ENCODE results near the gene HMGB4. TPM values are rescaled to one million over a fixed set of nuclear protein-coding genes. Genes with fewer than 3 reads are reported as not detected.

Gene HMGB4
- polyA plus RNA-seq, 1 of the 3 experiments (the other 2 are of a cell fraction): not detected

DNA sequence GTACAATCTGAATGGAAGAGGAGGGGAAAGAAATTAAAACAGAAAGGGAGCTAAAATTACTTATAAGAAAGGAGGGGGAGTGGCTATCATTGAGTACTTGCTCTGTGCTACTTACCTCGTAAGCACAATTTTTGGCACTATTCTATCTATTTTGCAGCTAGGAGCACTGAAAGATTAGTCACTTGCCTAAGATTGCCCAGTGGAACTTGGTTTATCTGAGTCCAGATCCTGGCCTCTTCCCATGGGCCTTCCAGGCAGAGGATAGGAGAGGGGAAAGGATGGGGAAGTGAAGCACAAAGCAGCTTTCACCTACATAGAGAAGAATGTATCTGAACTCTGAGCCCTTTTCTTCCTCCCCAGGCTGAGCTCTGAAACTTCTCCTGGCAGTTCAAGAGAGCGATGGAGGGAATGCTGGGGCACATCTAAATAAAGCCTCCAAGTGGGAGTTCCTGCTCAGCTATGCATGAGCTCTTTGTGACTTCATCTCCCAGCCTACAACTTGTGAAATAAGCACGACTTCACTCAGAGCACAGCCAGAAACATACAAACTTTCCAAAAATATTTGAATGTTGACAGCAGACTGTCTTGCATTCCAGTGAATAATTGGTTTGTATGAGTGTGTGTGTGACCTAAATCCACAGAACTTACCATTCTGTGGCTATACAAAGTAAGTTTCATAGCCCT lies 29.4 kb downstream of the HMGB4 start (continued):
- TF ChIP-seq REST (IDR thresholded peaks at IDR 0.05; ENCODE audit: low read depth, low read length): no peak

DNA sequence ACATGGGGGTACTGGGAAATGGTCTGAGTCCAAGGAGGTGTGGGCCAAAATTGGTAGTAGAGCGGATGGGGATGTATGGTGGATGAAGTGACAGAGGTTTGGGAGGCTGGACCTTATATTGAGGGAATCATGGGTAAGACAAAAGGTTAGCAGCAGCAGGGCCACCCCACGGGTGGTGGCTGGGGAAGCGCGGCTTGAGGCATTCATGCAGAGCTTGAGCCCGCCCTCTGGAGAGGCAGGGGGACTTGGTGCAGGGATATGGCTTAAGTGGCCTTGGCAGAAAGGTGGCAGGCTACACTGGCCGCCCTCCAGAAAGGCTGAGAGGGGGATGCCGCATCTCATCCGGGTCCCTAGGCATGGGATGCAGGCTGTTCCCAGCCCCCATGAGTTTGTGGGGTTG lies 31.5 kb downstream of the HMGB4 start:
- Histone ChIP-seq H3K79me2 (ENCODE audit: insufficient read depth) (no peaks in the 10 kb centered on the region), H3K9ac (no peak overlapping the region), H3K4me2 (no peak overlapping the region), H2AFZ (ENCODE audit: low read depth) (no peak overlapping the region), H3K9me2 (no peaks in the 10 kb centered on the region), H3K27me3 (ENCODE audit: insufficient read depth) (no peaks in the 10 kb centered on the region), H3F3A (replicated peaks; ENCODE audit: insufficient read depth) (no peaks in the 10 kb centered on the region), H3K36me3 (replicated peaks in 1 of 2; ENCODE audit: control insufficient read depth in 1 of 2, insufficient read depth in 2 of 2, low read length in 1 of 2) (no peaks in the 10 kb centered on the region), H4K20me1 (ENCODE audit: insufficient read depth) (no peaks in the 10 kb centered on the region), H3K27ac (ENCODE audit: low read depth in 2 of 2, low read length in 1 of 2) (no peak overlapping the region), H3K4me3 (ENCODE audit: low read depth in 2 of 2, low read length in 1 of 2) (no peak overlapping the region), H3K9me3 (no peaks in the 10 kb centered on the region), H3K4me1 (ENCODE audit: control insufficient read depth in 1 of 2, insufficient read depth in 2 of 2, low read depth in 1 of 2, low read length in 1 of 2) (peaks cover 0 to 10% of the 10 kb centered on the region in 2 experiments; a peak in 1 of 4 replicates)
- ChIA-PET CTCF (interaction anchor here (3.7 kb wide), 1 partner anchor 11 kb away, joined by 13 read pairs; no protein-coding TSS in a partner anchor), POLR2A (no interaction called here)
- WGBS (ENCODE audit: low lambda C conversion rate): 76% methylated on average over 4 of the region's 8 CpGs
- no peak for DNase-seq
- TF ChIP-seq ELF1 (IDR thresholded peaks at IDR 0.05): no peak
- TF ChIP-seq TEAD4 (IDR thresholded peaks at IDR 0.05; ENCODE audit: borderline replicate concordance, insufficient read depth): no peak
- no peak for TF ChIP-seq POLR2AphosphoS5 (IDR thresholded peaks at IDR 0.05; ENCODE audit: low read depth, low read length)
- no peak for TF ChIP-seq RCOR1 (IDR thresholded peaks at IDR 0.05; ENCODE audit: low read length)
- TF ChIP-seq, protein P1, sequence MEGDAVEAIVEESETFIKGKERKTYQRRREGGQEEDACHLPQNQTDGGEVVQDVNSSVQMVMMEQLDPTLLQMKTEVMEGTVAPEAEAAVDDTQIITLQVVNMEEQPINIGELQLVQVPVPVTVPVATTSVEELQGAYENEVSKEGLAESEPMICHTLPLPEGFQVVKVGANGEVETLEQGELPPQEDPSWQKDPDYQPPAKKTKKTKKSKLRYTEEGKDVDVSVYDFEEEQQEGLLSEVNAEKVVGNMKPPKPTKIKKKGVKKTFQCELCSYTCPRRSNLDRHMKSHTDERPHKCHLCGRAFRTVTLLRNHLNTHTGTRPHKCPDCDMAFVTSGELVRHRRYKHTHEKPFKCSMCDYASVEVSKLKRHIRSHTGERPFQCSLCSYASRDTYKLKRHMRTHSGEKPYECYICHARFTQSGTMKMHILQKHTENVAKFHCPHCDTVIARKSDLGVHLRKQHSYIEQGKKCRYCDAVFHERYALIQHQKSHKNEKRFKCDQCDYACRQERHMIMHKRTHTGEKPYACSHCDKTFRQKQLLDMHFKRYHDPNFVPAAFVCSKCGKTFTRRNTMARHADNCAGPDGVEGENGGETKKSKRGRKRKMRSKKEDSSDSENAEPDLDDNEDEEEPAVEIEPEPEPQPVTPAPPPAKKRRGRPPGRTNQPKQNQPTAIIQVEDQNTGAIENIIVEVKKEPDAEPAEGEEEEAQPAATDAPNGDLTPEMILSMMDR (IDR thresholded peaks at IDR 0.05): no peak
- TF ChIP-seq JUND (IDR thresholded peaks at IDR 0.05): no peak
- no peak for TF ChIP-seq FOXM1 (IDR thresholded peaks at IDR 0.05; ENCODE audit: low read depth)
- no peak for TF ChIP-seq USF1 (IDR thresholded peaks at IDR 0.05; ENCODE audit: borderline replicate concordance, low read depth)
- no peak for TF ChIP-seq NFIC (IDR thresholded peaks at IDR 0.05; ENCODE audit: borderline replicate concordance)
- TF ChIP-seq, protein P2, sequence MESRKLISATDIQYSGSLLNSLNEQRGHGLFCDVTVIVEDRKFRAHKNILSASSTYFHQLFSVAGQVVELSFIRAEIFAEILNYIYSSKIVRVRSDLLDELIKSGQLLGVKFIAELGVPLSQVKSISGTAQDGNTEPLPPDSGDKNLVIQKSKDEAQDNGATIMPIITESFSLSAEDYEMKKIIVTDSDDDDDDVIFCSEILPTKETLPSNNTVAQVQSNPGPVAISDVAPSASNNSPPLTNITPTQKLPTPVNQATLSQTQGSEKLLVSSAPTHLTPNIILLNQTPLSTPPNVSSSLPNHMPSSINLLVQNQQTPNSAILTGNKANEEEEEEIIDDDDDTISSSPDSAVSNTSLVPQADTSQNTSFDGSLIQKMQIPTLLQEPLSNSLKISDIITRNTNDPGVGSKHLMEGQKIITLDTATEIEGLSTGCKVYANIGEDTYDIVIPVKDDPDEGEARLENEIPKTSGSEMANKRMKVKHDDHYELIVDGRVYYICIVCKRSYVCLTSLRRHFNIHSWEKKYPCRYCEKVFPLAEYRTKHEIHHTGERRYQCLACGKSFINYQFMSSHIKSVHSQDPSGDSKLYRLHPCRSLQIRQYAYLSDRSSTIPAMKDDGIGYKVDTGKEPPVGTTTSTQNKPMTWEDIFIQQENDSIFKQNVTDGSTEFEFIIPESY (IDR thresholded peaks at IDR 0.05; ENCODE audit: borderline replicate concordance, low read depth): no peak
- TF ChIP-seq MAX (IDR thresholded peaks at IDR 0.05; ENCODE audit: low read depth): no peak
- no peak for TF ChIP-seq TAF1 (IDR thresholded peaks at IDR 0.05; ENCODE audit: borderline replicate concordance, low read depth, low read length)
- TF ChIP-seq MEF2A (IDR thresholded peaks at IDR 0.05; ENCODE audit: borderline replicate concordance, low read depth): no peak
- no peak for TF ChIP-seq MXI1 (IDR thresholded peaks at IDR 0.05; ENCODE audit: low read depth, low read length)
- TF ChIP-seq FOXJ3 (CRISPR knock-in tag; IDR thresholded peaks at IDR 0.05): no peak
- TF ChIP-seq NRF1 (IDR thresholded peaks at IDR 0.05; ENCODE audit: low read depth, low read length): no peak
- TF ChIP-seq IRF3 (IDR thresholded peaks at IDR 0.05; ENCODE audit: low read depth, low read length): no peak
- no peak for TF ChIP-seq SMC3 (IDR thresholded peaks at IDR 0.05; ENCODE audit: low read depth, low read length)
- no peak for TF ChIP-seq YY1 (IDR thresholded peaks at IDR 0.05; ENCODE audit: low read depth)
- TF ChIP-seq RFX5 (IDR thresholded peaks at IDR 0.05; ENCODE audit: low read length): no peak

Data from SK-N-SH (cell line).